HG03520 (cell line): ENCODE results near the gene NPFF.

Experiments used
- ATAC-seq: cut with Tn5 transposase; IDR thresholded peaks from one replicate; pipeline ENCODE4 v1.9.1; 2021; ENCODE audit warnings: mild to moderate bottlenecking, moderate library complexity; ENCODE audit not compliant: unreplicated experiment

The NPFF gene

GRCh38 chr12:53514628-53515290 is 7.5 kb upstream of the NPFF start:
- no peak for ATAC-seq

GRCh38 chr12:53513712-53514410 is 6.6 kb upstream of the NPFF start:
- no peak for ATAC-seq

- no peak for ATAC-seq
Measured at GRCh38 chr12:53510181-53510812, 3.0 kb upstream of the NPFF start.

GRCh38 chr12:53508534-53509170 is 1.4 kb upstream of the NPFF start:
- ATAC-seq, result peak; percentile 81

GRCh38 chr12:53507603-53507885 is 260 bp upstream of the NPFF start:
- ATAC-seq, result no peak

GRCh38 chr12:53506450-53506785 is 866 bp downstream of the NPFF start:
- ATAC-seq, result no peak

- ATAC-seq, result no peak
Measured at GRCh38 chr12:53505555-53506449, 1.5 kb downstream of the NPFF start.

- no peak for ATAC-seq
Measured at GRCh38 chr12:53505086-53505485, 2.2 kb downstream of the NPFF start.

GRCh38 chr12:53504004-53504920 is 3.0 kb downstream of the NPFF start:
- no peak for ATAC-seq

GRCh38 chr12:53502983-53503728 is 4.1 kb downstream of the NPFF start:
- no peak for ATAC-seq

GRCh38 chr12:53502331-53502730 is 5.0 kb downstream of the NPFF start:
- no peak for ATAC-seq

GRCh38 chr12:53501615-53502181 is 5.6 kb downstream of the NPFF start:
- ATAC-seq, result no peak

GRCh38 chr12:53500776-53501614 is 6.3 kb downstream of the NPFF start, which contains the start of gene TARBP2:
Gene TARBP2, plus strand, starts transcription at chr12:53501283. Its CDS starts 126 bp downstream, at chr12:53501409.
- peak; percentile 70 for ATAC-seq

GRCh38 chr12:53500142-53500775 is 7.0 kb downstream of the NPFF start:
- ATAC-seq, result no peak

GRCh38 chr12:53499266-53500141 is 7.8 kb downstream of the NPFF start, which contains the start of gene MAP3K12:
Gene MAP3K12, minus strand, starts transcription at chr12:53499458. Its CDS starts 12,067 bp downstream, at chr12:53487391.
- ATAC-seq, result no peak

- ATAC-seq, result no peak
Measured at GRCh38 chr12:53498235-53498630, 9.1 kb downstream of the NPFF start.
